ENCODE data around the gene SH2D1B.

SH2D1B gene

DNA sequence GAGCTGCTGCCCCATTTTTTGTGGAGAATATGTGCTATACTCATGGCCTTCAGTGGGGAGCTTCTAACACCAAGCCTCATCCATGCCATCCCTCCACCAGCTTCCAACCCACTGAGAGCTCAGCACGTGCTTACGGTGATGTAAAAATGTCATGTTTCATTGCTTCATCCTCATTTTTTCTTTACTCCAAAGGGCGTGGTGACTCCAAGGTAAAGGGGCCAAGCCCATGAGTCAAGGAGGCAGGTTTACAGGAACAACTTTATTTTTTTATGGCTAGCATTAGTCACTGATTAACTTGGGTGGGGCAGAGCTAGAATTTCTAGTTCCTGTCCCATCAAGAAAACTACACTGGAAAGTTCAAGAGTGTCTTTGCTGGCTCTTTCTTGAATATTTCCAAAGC is 30.6 kb downstream of the SH2D1B start, which contains the start of gene C1orf226:
TSS of gene C1orf226 (plus strand) at position 346 of the 400 bp plus-strand sequence. CDS start 174 bp downstream, outside the sequence.
- no peak for DNase-seq

- no peak for DNase-seq
Observed at GRCh38 chr1:162380061-162380846, 31.7 kb downstream of the SH2D1B start.

GRCh38 chr1:162376691-162377090 is 35.2 kb downstream of the SH2D1B start, which contains the start of gene SPATA46:
SPATA46 (minus strand) TSS chr1:162376854; CDS start chr1:162376790, 64 bp downstream.
- no peak for DNase-seq

DNA sequence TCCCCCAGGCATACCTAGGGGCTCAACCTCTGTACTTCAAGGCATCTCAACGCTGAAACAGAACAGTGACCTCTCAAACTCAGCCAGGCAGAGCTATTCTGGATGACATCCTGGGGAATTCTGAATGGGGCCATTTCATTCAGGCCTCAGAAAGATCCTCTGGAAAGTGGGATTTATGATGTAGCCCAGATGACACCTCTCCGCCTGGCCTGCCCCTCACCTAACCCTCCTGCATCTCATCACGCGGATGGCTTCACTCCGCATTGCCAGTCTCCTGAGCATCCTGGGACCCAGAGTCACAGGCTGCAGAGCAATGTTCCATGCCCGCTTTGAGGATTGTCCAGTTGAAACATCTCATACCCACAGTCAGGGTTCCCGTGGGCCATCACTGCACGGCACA is 36.5 kb downstream of the SH2D1B start:
- no peak for DNase-seq

GRCh38 chr1:162374406-162374805 is 37.5 kb downstream of the SH2D1B start:
- no peak for DNase-seq

GRCh38 chr1:162373541-162374260 is 38.2 kb downstream of the SH2D1B start:
- no peak for DNase-seq

- DNase-seq, result no peak
Observed at GRCh38 chr1:162373072-162373427, 38.9 kb downstream of the SH2D1B start.

- DNase-seq, result no peak
Observed at GRCh38 chr1:162372159-162373071, 39.5 kb downstream of the SH2D1B start.

DNA sequence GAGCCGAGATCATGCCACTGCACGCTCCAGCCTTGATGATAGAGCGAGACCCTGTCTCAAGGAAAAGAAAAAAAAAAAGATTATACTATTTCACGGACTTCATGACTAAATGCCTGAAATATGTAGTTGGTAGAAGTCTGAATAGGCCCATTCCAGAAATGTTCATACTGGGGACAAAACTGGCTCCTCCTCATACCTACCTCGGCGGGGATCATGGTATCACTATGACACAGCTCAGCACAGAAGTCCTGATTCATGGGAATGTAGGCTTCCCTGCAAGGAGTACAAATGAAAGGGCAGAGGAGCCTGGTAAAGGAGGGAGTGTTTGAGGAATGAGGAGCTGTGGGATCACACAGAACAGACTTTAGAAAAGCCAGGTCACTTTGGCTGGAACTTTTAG is 40.3 kb downstream of the SH2D1B start:
- DNase-seq, result no peak

DNA sequence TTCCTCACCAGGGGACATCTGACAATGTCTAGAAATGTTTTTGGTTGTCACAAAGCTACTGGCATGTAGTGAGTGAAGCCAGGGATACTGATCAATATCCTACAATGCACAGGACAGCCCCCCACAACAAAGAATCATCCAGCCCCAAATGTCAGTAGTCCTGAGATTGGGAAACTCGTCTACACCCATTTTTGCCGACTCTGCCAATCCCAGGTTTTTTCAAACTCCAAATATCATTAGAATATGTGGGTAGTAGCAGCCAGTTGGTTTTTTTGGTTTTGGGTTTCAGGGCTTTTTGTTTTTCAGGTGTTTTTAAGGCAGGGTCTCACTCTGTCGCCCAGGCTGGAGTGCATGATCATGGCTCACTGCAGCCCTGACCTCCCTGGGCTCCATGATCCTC is 41.2 kb downstream of the SH2D1B start:
- no peak for DNase-seq

GRCh38 chr1:162370161-162370560 is 41.8 kb downstream of the SH2D1B start:
- no peak for DNase-seq

DNA sequence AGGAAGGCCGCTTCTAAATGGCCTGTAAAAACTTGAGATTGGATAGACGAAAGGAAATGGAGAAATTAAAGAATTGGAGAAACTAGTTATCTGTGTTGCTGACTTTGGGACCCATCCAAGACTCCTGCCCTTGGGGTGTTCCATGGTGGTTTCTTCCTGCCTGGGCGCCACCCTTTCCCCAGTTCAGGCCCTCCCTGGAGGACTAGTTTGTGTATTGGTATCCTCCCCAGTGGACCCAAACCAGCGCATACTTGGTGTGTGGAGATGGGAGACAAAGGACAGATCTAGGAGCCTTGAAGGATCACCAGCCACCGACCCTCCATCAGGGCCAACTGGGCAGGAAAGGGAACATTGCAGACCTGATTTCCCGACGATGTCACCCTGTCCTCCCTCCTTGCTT is 42.4 kb downstream of the SH2D1B start:
- no peak for DNase-seq

- peak; percentile 78 for DNase-seq
Observed at GRCh38 chr1:162368451-162368850, 43.5 kb downstream of the SH2D1B start.

DNA sequence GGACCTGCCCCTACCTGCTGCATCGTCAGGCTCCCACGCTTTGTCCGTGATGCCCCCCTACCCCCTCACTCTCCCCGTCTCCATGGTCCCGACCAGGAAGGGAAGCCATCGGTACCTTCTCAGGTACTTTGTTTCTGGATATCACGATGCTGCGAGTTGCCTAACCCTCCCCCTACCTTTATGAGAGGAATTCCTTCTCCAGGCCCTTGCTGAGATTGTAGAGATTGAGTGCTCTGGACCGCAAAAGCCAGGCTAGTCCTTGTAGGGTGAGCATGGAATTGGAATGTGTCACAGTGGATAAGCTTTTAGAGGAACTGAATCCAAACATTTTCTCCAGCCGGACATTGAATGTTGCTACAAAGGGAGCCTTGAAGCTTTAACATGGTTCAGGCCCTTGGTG is 44.2 kb downstream of the SH2D1B start:
- DNase-seq, result no peak

DNA sequence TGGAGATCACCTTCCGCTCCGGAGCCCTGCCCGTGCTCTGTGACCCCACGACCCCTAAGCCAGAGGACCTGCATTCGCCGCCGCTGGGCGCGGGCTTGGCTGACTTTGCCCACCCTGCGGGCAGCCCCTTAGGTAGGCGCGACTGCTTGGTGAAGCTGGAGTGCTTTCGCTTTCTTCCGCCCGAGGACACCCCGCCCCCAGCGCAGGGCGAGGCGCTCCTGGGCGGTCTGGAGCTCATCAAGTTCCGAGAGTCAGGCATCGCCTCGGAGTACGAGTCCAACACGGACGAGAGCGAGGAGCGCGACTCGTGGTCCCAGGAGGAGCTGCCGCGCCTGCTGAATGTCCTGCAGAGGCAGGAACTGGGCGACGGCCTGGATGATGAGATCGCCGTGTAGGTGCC is 44.9 kb downstream of the SH2D1B start:
- no peak for DNase-seq

GRCh38 chr1:162366671-162367070 is 45.3 kb downstream of the SH2D1B start:
- DNase-seq, result no peak

DNA sequence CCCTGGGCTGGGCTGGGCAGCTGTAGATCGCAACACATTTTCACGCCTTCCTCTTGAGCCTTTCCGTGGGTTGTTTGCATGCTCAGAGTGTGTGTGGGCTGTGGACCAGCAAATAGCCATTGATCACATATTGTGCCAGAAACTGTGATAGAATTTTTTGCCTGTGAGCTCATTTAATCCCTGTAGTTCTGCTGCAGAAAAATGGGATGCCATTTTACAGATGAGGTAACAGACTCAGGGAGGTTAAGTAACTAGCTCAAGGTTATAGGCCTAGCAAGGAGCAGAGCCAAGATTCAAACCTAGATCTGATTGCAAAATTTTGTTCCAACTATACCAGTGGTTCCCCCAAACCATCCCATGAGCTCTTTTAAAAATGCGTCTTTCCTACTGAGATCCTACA is 45.8 kb downstream of the SH2D1B start:
- no peak for DNase-seq

DNA sequence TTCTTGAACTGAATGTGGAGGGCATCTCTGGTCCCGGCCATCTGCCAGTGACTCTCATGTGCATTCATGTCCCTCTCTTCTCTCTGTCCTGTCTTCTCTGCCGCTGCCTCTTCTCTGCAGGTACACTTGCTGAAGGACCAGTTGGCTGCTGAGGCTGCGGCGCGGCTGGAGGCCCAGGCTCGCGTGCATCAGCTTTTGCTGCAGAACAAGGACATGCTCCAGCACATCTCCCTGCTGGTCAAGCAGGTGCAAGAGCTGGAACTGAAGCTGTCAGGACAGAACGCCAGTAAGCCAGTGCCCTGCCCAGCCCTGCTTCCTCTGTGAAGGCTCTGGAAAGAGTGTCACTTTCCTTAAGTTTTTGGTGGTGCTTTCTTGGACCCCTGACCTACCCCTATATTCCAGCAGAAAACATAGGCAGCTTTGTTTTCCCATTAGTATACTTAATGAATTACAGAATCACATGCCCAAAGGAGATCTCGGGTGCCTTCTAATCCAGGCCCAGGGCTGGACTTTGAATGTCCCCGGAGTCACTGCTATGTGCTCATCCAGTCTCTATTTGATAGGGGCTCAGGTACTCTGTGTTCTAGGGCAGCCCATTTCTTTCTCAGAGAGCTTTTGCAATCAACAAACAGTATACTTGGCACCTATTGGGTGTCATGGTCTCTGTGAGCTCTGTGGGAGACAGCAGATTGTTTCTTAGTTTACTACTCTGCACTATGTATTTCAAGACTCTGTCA is 46.5 kb downstream of the SH2D1B start:
- DNase-seq, result no peak

DNA sequence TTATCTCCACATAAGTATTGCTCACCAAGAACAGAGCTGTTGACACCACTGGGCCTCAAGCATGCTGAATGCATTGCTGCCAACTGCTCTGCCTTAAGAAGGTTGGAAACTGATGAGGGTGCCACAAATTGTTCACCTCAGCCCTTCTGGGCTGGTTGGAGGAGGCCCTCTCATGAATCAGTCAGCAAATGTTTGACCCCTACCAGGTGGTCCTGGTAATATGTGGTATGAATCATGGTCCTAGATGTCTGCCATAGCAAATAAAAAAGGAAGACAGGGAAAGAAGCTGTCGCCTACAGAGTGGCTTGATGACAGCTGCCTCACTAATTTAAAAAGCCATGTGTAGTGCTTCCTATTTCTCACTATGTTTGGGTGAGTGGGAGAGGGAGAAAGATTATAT is 47.4 kb downstream of the SH2D1B start:
- no peak for DNase-seq

DNA sequence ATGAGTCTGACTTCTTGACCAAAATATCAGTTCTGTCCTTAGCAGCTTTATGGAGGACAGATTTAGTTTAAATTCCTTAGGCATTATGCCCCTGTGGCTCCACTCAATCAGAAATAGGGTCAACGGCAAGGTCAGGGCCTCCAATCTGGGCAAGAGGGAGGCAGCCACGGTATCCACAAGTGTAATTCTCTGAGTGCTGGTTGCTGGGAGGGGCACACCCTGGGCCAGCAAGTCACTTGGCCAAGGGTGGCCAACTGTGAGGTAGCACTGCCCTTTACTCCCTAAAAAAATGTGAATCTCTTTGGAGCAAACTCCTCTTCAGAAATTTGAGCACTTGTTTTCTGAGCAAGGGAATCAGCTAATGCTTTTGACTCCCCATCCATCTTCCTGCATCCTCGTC is 48.1 kb downstream of the SH2D1B start:
- DNase-seq, result no peak

- no peak for DNase-seq
Observed at GRCh38 chr1:162361349-162361748, 50.6 kb downstream of the SH2D1B start.

DNA sequence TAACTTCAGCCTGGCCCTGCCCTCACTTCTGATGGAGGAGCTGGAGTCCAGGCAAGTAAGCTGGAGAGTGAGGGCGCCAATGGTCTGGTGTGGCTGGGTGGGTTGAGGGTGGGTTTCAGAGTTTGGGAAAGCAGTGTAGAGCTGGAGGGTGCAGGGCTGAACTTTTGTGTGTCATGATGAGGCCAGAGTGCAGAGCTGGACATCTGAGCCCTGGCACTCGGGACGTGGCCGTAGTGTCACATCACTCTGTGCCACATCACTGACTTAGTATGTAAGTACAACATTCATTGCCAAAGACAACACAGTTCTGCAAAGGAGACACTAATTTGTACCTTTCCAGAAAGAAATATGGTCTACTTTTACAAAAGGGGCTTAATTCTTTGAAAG is 51.1 kb downstream of the SH2D1B start:
- DNase-seq, result no peak

All from NCI-H524 treated with DMSO at 0.1 percent for 48 hours (cell line).